Measurements from ENCODE around the gene RNF44. TPM values are rescaled to one million over a fixed set of nuclear protein-coding genes. Genes with fewer than 3 reads are reported as not detected.

RNF44 gene
- total RNA-seq, 6 experiments from 2014 or later: 10.6 to 13.4 (median 11.3) TPM

DNA sequence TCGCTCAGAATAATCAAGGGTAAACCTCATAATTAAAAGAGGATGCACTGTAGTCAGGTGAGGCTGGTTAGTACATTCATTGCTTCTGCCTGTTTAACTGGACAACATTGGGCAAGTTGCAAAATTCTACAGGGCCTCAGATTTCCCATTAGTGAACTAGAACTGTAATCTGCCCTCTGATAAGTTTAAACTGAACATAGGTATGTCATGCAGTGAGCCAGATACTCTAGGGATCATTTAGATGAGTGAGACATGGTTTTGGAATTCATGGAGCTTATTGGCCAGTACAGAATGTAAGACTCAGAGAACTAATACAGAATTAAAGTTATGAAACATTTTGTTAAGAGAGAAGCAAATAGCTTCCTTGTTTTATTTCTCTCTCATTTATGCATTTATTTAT is 35.9 kb downstream of the RNF44 start:
- Mint-ChIP-seq H3K27ac (peak overlapping the region; percentile 55), H3K4me3 (no peak overlapping the region; the same call in 1 of the 2 replicates), H3K27me3 (ENCODE audit: insufficient read depth) (peaks cover 2% of the 10 kb centered on the region; the same call in 1 of the 2 replicates), H3K36me3 (ENCODE audit: low read depth) (peaks cover 50% of the 10 kb centered on the region), H3K4me1 (ENCODE audit: low read depth) (peaks cover 37% of the 10 kb centered on the region), H3K9me3 (no peaks in the 10 kb centered on the region)
- peak; percentile 77 for DNase-seq
- no peak for TF ChIP-seq CTCF (IDR thresholded peaks at IDR 0.05)

GRCh38 chr5:176500511-176500910 is 36.7 kb downstream of the RNF44 start:
- H3K27me3 Mint-ChIP-seq (ENCODE audit: insufficient read depth): peaks cover 2% of the 10 kb centered on the region; the same call in 1 of the 2 replicates
- no peak for TF ChIP-seq CTCF (IDR thresholded peaks at IDR 0.05)
- H3K9me3 Mint-ChIP-seq: no peaks in the 10 kb centered on the region
- peaks cover 37% of the 10 kb centered on the region for H3K4me1 Mint-ChIP-seq (ENCODE audit: low read depth)
- no peak overlapping the region for H3K4me3 Mint-ChIP-seq
- H3K36me3 Mint-ChIP-seq (ENCODE audit: low read depth): peaks cover 54% of the 10 kb centered on the region
- peak overlapping the region; percentile 6; the same call in 1 of the 2 replicates for H3K27ac Mint-ChIP-seq
- DNase-seq: no peak

- TF ChIP-seq CTCF (IDR thresholded peaks at IDR 0.05): no peak
- peaks cover 54% of the 10 kb centered on the region for H3K36me3 Mint-ChIP-seq (ENCODE audit: low read depth)
- H3K9me3 Mint-ChIP-seq: no peaks in the 10 kb centered on the region
- H3K4me3 Mint-ChIP-seq: no peak overlapping the region
- H3K27ac Mint-ChIP-seq: no peak overlapping the region
- peaks cover 37% of the 10 kb centered on the region for H3K4me1 Mint-ChIP-seq (ENCODE audit: low read depth)
- peaks cover 2% of the 10 kb centered on the region; the same call in 1 of the 2 replicates for H3K27me3 Mint-ChIP-seq (ENCODE audit: insufficient read depth)
- DNase-seq: no peak
Observed at GRCh38 chr5:176499273-176499672, 37.9 kb downstream of the RNF44 start.

- no peak for TF ChIP-seq CTCF (IDR thresholded peaks at IDR 0.05)
- Mint-ChIP-seq H3K36me3 (ENCODE audit: low read depth) (peaks cover 53% of the 10 kb centered on the region), H3K4me1 (ENCODE audit: low read depth) (peaks cover 42% of the 10 kb centered on the region), H3K9me3 (no peaks in the 10 kb centered on the region), H3K4me3 (0 out of 2 replicates have a peak overlapping the region, but pooled peaks have one; percentile 41), H3K27me3 (ENCODE audit: insufficient read depth) (peaks cover 2% of the 10 kb centered on the region; the same call in 1 of the 2 replicates), H3K27ac (peak overlapping the region; percentile 72)
- DNase-seq: peak; percentile 39
Observed at GRCh38 chr5:176497852-176498251, 39.4 kb downstream of the RNF44 start.

GRCh38 chr5:176492431-176492830 is 44.8 kb downstream of the RNF44 start:
- H3K9me3 Mint-ChIP-seq: no peaks in the 10 kb centered on the region
- H3K36me3 Mint-ChIP-seq (ENCODE audit: low read depth): peaks cover 64% of the 10 kb centered on the region
- TF ChIP-seq CTCF (IDR thresholded peaks at IDR 0.05): no peak
- H3K27ac Mint-ChIP-seq: peak overlapping the region; percentile 29
- H3K27me3 Mint-ChIP-seq (ENCODE audit: insufficient read depth): no peaks in the 10 kb centered on the region
- no peak overlapping the region; the same call in 1 of the 2 replicates for H3K4me3 Mint-ChIP-seq
- peaks cover 47% of the 10 kb centered on the region for H3K4me1 Mint-ChIP-seq (ENCODE audit: low read depth)
- peak; percentile 32 for DNase-seq

Data from HFFc6 (cell line).